GM12878 (cell line): ENCODE data around the gene ARHGAP26. TPM values are rescaled to one million over a fixed set of nuclear protein-coding genes. Genes with fewer than 3 reads are reported as not detected.
"Not testable (repeated sequence)": the region's sequence is repeated elsewhere in the genome, so short reads cannot be mapped to it uniquely, and the experiment has no call there.

Experiments used
- ATAC-seq: fragments of 200-7000 bp; cut with Tn5 transposase; 3 replicates; pipeline ENCODE4 v1.9.1; 2020; ENCODE audit warnings: mild to moderate bottlenecking, moderate library complexity
- BruUV-seq: library from RNA; stranded (reverse); fragments of 400-500 nt; replicated peaks from 2 replicates; lab custom pipeline; 2021; lab: Mats Ljungman, UMichigan
- CTCF ChIA-PET: fragments of 300-600 bp; sonication (Branson Sonifier 250); formaldehyde crosslinking; extraction: SDS; loops from one replicate; lab custom pipeline; 2021; ENCODE audit warnings: inconsistent platforms; lab: Yijun Ruan, JAX
- POLR2A ChIA-PET: fragments of 350-600 bp; formaldehyde crosslinking; extraction: SDS; loops from one replicate; lab custom pipeline; 2021; ENCODE audit warnings: inconsistent platforms; lab: Charles Lee
- RAD21 ChIA-PET: fragments of 300-600 bp; sonication (Branson Sonifier 250); formaldehyde crosslinking; loops from one replicate; lab custom pipeline; 2023; ENCODE audit warnings: antibody characterized with exemption; ENCODE audit not compliant: unreplicated experiment; lab: Charles Lee
- SMC1A ChIA-PET: fragments of 300-600 bp; sonication (Branson Sonifier 250); formaldehyde crosslinking; loops from one replicate; lab custom pipeline; 2023; ENCODE audit not compliant: unreplicated experiment, uncharacterized antibody; lab: Charles Lee
- DNase-seq: peaks from one replicate; pipeline ENCODE4 v3.0.0-alpha.2; 2011; ENCODE audit warnings: low read depth, low spot score
- FAIRE-seq: peaks from 3 replicates; lab custom pipeline; 2011; peaks lifted over from hg19 to GRCh38; lab: Jason Lieb, UNC
- H2AFZ ChIP-seq: 2 replicates; pipeline ENCODE4 v1.6.0; 2011; ENCODE audit warnings: low read depth, low read length, control low read depth; ENCODE audit not compliant: control insufficient read depth
- H3K27ac ChIP-seq: 2 replicates; pipeline ENCODE4 v1.5.1; 2011; ENCODE audit warnings: control low read depth; ENCODE audit not compliant: control insufficient read depth, insufficient read depth
- H3K27me3 ChIP-seq, 2 experiments: replicated peaks in 1 of 2; 2 replicates each; pipeline versions ENCODE4 v1.6.0 to v1.6.1; 2011; ENCODE audit warnings: low read length in 1 of 2; ENCODE audit not compliant: control insufficient read depth in 2 of 2, insufficient read depth in 2 of 2
- H3K36me3 ChIP-seq, 2 experiments: 2 replicates each; pipeline ENCODE4 v1.5.1; 2011; ENCODE audit warnings: low read length in 1 of 2; ENCODE audit not compliant: control insufficient read depth in 2 of 2, insufficient read depth in 2 of 2
- H3K4me1 ChIP-seq: 2 replicates; pipeline ENCODE4 v1.6.1; 2011; ENCODE audit warnings: mild to moderate bottlenecking, low read length, moderate library complexity, mixed read lengths; ENCODE audit not compliant: control insufficient read depth, insufficient read depth
- H3K4me2 ChIP-seq: 2 replicates; pipeline ENCODE4 v1.6.0; 2011; ENCODE audit warnings: control low read depth; ENCODE audit not compliant: control insufficient read depth, insufficient read depth
- H3K4me3 ChIP-seq: fragments of 200-600 bp; sonication (generic); 2 replicates; pipeline ENCODE4 v1.5.1; 2016
- H3K79me2 ChIP-seq: 2 replicates; pipeline ENCODE4 v1.6.0; 2011; ENCODE audit warnings: low read length; ENCODE audit not compliant: control insufficient read depth, insufficient read depth
- H3K9ac ChIP-seq: 2 replicates; pipeline ENCODE4 v1.8.0; 2011; ENCODE audit warnings: low read length, control low read depth, mixed read lengths; ENCODE audit not compliant: control insufficient read depth, insufficient read depth
- H3K9me3 ChIP-seq: replicated peaks from 3 replicates; pipeline ENCODE4 v1.5.1; 2011; ENCODE audit warnings: mild to moderate bottlenecking, low read length; ENCODE audit not compliant: control insufficient read depth, insufficient read depth
- H4K20me1 ChIP-seq: 2 replicates; pipeline ENCODE4 v1.6.0; 2011; ENCODE audit not compliant: control insufficient read depth, insufficient read depth
- WGBS: methylation state at CpG from one replicate; pipeline ENCODE4 v1.1.6; 2016; ENCODE audit warnings: low lambda C conversion rate; ENCODE audit not compliant: insufficient replicate concordance, insufficient coverage; ENCODE audit errors: missing lambda C conversion rate; 5-methylcytosine and 5-hydroxymethylcytosine counted together
- in situ Hi-C: fragments of 300-500 bp; cut with MboI; formaldehyde crosslinking; loops from 9 replicates; pipeline ENCODE4 v1.14.3; 2018; ENCODE audit warnings: mixed read lengths
- intact Hi-C: fragments of 100-400 bp; cut with micrococcal nuclease; formaldehyde crosslinking; loops from one replicate; pipeline ENCODE4 v1.14.2; 2022; ENCODE audit not compliant: unreplicated experiment
- polyA plus RNA-seq, 11 experiments: library from polyadenylated mRNA; depleted of rRNA in 4 of 11; unstranded in 6 of 11; stranded (reverse) in 5 of 11; fragments of >200 nt; fragmentation: Nextera tagmentation in 4 of 11; fragmentation: Illumina TruSeq in 1 of 11; extraction: Ambion mirVana in 4 of 11; extraction: Trizol in 1 of 11; gene quantifications; 1 replicate in 1 of 11; 2 replicates in 10 of 11; pipeline versions ENCODE4 v1.2.1 to v1.2.3, GENCODE V29; 2011 to 2016; ENCODE audit warnings: inconsistent platforms in 2 of 11, missing spikeins in 2 of 11, low read depth in 1 of 11
- total RNA-seq, 4 experiments: library from RNA; depleted of rRNA in 3 of 4; stranded (reverse); fragments of >200 nt in 3 of 4; fragmentation: Illumina TruSeq in 1 of 4; extraction: Trizol in 1 of 4; gene quantifications; 2 replicates each; pipeline versions ENCODE4 v1.2.1 to v1.2.3, GENCODE V29; 2013 to 2021
- TF ChIP-seq, protein P1 (sequence below): fragments of 450-650 bp; IDR thresholded peaks from 2 replicates; pipeline ENCODE4 v1.6.1; 2017; ENCODE audit warnings: antibody characterized with exemption, mild to moderate bottlenecking, moderate library complexity
- TF ChIP-seq, protein P2 (sequence below): IDR thresholded peaks from 2 replicates; pipeline ENCODE4 v1.6.1; 2012; ENCODE audit warnings: improper control_type of control experiment, low read depth, low read length; ENCODE audit not compliant: insufficient replicate concordance
- TF ChIP-seq, protein P3 (sequence below): fragments of 150-350 bp; IDR thresholded peaks from 2 replicates; pipeline ENCODE4 v1.6.1; 2016; ENCODE audit warnings: low read depth, low read length

ARHGAP26 gene
- total and polyA plus RNA-seq, 10 of the 15 experiments (the other 5 are each of a cell fraction or from before 2014, with no cell fraction given): 9.4 to 41.5 (median 19.3) TPM

DNA sequence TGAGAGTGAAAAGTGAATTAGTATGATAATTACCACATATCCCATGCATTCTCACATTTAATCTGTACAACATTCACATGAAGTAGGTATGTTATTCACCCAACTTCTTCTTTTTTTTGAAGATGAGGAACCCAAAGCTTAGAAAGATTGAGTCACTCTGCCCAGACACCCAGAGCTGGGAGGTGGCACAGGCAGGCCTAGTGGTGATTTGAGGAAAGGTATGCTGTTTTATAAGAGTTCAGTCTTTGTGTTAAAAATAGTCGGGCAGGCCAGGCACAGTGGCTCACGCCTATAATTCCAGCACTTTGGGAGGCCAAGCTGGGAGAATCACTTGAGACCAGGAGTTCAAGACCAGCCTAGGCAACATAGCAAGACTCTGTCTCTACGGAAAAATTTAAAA lies 348.0 kb downstream of the ARHGAP26 start (continued):
- TF ChIP-seq, protein P1, sequence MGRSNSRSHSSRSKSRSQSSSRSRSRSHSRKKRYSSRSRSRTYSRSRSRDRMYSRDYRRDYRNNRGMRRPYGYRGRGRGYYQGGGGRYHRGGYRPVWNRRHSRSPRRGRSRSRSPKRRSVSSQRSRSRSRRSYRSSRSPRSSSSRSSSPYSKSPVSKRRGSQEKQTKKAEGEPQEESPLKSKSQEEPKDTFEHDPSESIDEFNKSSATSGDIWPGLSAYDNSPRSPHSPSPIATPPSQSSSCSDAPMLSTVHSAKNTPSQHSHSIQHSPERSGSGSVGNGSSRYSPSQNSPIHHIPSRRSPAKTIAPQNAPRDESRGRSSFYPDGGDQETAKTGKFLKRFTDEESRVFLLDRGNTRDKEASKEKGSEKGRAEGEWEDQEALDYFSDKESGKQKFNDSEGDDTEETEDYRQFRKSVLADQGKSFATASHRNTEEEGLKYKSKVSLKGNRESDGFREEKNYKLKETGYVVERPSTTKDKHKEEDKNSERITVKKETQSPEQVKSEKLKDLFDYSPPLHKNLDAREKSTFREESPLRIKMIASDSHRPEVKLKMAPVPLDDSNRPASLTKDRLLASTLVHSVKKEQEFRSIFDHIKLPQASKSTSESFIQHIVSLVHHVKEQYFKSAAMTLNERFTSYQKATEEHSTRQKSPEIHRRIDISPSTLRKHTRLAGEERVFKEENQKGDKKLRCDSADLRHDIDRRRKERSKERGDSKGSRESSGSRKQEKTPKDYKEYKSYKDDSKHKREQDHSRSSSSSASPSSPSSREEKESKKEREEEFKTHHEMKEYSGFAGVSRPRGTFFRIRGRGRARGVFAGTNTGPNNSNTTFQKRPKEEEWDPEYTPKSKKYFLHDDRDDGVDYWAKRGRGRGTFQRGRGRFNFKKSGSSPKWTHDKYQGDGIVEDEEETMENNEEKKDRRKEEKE: no peak
- TF ChIP-seq, protein P2, sequence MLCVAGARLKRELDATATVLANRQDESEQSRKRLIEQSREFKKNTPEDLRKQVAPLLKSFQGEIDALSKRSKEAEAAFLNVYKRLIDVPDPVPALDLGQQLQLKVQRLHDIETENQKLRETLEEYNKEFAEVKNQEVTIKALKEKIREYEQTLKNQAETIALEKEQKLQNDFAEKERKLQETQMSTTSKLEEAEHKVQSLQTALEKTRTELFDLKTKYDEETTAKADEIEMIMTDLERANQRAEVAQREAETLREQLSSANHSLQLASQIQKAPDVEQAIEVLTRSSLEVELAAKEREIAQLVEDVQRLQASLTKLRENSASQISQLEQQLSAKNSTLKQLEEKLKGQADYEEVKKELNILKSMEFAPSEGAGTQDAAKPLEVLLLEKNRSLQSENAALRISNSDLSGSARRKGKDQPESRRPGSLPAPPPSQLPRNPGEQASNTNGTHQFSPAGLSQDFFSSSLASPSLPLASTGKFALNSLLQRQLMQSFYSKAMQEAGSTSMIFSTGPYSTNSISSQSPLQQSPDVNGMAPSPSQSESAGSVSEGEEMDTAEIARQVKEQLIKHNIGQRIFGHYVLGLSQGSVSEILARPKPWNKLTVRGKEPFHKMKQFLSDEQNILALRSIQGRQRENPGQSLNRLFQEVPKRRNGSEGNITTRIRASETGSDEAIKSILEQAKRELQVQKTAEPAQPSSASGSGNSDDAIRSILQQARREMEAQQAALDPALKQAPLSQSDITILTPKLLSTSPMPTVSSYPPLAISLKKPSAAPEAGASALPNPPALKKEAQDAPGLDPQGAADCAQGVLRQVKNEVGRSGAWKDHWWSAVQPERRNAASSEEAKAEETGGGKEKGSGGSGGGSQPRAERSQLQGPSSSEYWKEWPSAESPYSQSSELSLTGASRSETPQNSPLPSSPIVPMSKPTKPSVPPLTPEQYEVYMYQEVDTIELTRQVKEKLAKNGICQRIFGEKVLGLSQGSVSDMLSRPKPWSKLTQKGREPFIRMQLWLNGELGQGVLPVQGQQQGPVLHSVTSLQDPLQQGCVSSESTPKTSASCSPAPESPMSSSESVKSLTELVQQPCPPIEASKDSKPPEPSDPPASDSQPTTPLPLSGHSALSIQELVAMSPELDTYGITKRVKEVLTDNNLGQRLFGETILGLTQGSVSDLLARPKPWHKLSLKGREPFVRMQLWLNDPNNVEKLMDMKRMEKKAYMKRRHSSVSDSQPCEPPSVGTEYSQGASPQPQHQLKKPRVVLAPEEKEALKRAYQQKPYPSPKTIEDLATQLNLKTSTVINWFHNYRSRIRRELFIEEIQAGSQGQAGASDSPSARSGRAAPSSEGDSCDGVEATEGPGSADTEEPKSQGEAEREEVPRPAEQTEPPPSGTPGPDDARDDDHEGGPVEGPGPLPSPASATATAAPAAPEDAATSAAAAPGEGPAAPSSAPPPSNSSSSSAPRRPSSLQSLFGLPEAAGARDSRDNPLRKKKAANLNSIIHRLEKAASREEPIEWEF: no peak
- TF ChIP-seq, protein P3, sequence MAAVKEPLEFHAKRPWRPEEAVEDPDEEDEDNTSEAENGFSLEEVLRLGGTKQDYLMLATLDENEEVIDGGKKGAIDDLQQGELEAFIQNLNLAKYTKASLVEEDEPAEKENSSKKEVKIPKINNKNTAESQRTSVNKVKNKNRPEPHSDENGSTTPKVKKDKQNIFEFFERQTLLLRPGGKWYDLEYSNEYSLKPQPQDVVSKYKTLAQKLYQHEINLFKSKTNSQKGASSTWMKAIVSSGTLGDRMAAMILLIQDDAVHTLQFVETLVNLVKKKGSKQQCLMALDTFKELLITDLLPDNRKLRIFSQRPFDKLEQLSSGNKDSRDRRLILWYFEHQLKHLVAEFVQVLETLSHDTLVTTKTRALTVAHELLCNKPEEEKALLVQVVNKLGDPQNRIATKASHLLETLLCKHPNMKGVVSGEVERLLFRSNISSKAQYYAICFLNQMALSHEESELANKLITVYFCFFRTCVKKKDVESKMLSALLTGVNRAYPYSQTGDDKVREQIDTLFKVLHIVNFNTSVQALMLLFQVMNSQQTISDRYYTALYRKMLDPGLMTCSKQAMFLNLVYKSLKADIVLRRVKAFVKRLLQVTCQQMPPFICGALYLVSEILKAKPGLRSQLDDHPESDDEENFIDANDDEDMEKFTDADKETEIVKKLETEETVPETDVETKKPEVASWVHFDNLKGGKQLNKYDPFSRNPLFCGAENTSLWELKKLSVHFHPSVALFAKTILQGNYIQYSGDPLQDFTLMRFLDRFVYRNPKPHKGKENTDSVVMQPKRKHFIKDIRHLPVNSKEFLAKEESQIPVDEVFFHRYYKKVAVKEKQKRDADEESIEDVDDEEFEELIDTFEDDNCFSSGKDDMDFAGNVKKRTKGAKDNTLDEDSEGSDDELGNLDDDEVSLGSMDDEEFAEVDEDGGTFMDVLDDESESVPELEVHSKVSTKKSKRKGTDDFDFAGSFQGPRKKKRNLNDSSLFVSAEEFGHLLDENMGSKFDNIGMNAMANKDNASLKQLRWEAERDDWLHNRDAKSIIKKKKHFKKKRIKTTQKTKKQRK: no peak

DNA sequence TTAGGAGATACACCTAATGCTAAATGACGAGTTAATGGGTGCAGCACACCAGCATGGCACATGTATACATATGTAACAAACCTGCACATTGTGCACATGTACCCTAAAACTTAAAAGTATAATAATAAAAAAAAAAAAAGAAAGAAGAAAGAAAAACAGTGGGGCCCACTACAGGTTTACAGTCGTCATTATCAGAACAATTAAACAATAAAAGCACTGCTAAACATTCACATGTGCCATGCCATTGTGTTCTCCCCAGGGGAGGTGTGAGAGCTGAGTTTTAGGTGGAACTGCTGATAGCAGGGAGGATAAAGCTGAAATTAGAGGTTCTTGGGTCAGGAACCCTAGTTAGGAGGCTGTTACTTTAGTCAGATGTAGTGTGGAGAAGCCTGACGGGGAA lies 348.6 kb downstream of the ARHGAP26 start:
- Histone ChIP-seq H3K4me2 (peak overlapping the region; percentile 55; the same call in 1 of the 2 replicates), H2AFZ (peak overlapping the region; percentile 41; the same call in 1 of the 2 replicates), H3K27ac (peak overlapping the region; percentile 35), H3K4me1 (peaks cover 26% of the 10 kb centered on the region)
- H3K79me2 ChIP-seq, DNase-seq, H3K36me3 ChIP-seq, H3K9me3 ChIP-seq, BruUV-seq, H3K9ac ChIP-seq, in situ Hi-C loops, H3K4me3 ChIP-seq, FAIRE-seq, H4K20me1 ChIP-seq, H3K27me3 ChIP-seq: not testable (repeated sequence)
- intact Hi-C loops: loop anchor here (10.0 kb wide), 1 partner anchor 194 kb away; no protein-coding TSS in a partner anchor
- POLR2A ChIA-PET: interaction anchor here (1.0 to 1.6 kb wide), 10 partner anchors 7 to 104 kb away, joined by 3 to 8 read pairs (median 3); no protein-coding TSS in a partner anchor
- WGBS: 19% methylated on average over 2 of the region's 3 CpGs
- CTCF ChIA-PET: interaction anchor here (0.8 to 3.1 kb wide), 13 partner anchors 8 to 116 kb away, joined by 3 to 16 read pairs (median 5); no protein-coding TSS in a partner anchor
- RAD21 ChIA-PET: interaction anchor here (0.7 to 3.9 kb wide), 27 partner anchors 8 to 112 kb away, joined by 3 to 17 read pairs (median 5); no protein-coding TSS in a partner anchor
- peak; percentile 14 for ATAC-seq
- SMC1A ChIA-PET: interaction anchor here (0.7 to 17.0 kb wide), 28 partner anchors 7 to 223 kb away, joined by 3 to 271 read pairs (median 6); no protein-coding TSS in a partner anchor
